ENCODE data around the gene PRR12.

- no peak for TF ChIP-seq CTCF (conservative IDR thresholded peaks at IDR 0.05 in 1 of 2, IDR thresholded peaks at IDR 0.05 in 1 of 2; ENCODE audit: extremely low read depth in 1 of 2, insufficient read depth in 1 of 2, low read depth in 1 of 2, low read length in 2 of 2)
- no peak for TF ChIP-seq EZH2 (IDR thresholded peaks at IDR 0.05; ENCODE audit: borderline replicate concordance, low read length)
These were observed 25.6 kb downstream of the PRR12 start for GRCh38 chr19:49616532-49616931.
